Measurements from ENCODE around the gene MAN2B2.

The MAN2B2 gene

DNA sequence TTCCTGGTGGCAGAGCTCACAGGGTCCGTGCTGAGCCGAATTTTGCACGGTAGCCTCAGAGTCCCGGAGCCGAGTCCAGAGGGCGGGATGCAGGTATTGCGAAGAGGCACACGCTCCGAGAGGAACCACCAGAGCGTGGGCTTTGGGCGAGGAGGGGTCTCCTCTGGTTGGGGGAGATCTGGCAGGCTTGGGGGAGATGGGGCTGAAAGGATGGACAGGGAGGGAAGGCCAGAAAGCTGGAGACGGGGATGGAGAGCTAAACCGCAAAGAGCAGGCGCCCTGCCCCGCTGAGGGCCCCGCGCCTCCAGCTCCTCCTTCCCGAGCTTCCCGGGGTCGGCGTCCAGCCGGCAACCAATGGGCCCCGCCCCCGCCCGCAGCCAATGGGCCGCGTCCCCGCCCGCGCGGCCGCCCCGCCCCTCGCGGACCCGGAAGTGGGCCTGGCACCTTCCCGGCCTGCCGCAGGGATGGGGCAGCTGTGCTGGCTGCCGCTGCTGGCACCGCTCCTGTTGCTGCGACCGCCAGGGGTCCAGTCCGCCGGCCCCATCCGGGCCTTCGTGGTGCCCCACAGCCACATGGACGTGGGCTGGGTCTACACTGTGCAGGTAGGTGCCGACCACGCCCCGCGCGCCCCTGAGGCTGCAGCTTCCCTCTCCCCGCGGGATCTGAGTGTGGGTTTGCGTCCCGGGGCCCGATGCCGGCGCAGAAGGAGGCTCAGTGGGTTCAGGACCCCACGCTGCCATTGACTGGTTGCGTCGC, at the start of gene MAN2B2:
Gene MAN2B2 (plus strand): TSS at position 443 of the 756 bp plus-strand sequence. CDS start 22 bp downstream, at position 465.
- DNase-seq (ENCODE audit: low read depth), result peak; percentile 63

GRCh38 chr4:6525474-6525873, 49.5 kb upstream of the MAN2B2 start:
- no peak for DNase-seq (ENCODE audit: low read depth)

DNA sequence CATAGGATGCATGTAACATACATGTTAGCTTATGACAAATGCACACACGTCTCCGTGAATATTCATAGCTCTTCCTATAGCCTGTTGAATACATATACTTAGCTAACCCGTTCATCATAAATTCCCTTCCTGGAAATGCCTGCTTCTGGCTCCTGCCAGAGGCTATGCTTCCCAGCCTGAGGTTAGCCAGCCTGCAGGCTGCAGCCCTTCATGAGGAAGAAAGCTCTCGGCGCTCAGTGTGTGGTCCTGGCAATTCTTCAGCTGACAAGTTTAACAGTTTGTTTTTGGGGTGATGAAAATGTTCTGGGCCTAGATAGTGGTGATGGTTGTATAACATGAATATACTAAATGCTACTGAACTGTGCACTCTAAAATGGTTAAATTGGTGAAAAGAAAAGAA, 48.8 kb upstream of the MAN2B2 start:
- no peak for DNase-seq (ENCODE audit: low read depth)

GRCh38 chr4:6526671-6527091, 48.3 kb upstream of the MAN2B2 start:
- no peak for DNase-seq (ENCODE audit: low read depth)

DNA sequence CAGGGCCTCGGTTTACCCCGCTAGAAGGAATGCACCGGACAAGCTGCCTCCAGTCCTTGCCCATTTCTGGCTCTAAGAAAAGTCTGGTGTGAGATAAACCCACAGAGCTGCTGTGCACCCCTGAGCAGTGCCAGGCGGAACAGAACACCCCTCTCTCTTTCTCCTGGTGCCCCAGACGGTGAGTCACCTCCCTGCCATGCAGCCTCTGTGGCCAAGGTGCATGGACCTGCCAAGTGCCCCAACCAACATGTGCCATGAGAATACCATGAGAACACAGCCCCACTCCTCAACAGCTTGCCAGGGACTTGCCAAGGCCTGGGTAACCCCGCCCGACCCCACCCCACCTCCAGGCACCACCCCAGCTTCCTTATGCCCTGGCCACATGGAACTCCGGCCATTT, 47.7 kb upstream of the MAN2B2 start:
- DNase-seq (ENCODE audit: low read depth), result no peak

DNA sequence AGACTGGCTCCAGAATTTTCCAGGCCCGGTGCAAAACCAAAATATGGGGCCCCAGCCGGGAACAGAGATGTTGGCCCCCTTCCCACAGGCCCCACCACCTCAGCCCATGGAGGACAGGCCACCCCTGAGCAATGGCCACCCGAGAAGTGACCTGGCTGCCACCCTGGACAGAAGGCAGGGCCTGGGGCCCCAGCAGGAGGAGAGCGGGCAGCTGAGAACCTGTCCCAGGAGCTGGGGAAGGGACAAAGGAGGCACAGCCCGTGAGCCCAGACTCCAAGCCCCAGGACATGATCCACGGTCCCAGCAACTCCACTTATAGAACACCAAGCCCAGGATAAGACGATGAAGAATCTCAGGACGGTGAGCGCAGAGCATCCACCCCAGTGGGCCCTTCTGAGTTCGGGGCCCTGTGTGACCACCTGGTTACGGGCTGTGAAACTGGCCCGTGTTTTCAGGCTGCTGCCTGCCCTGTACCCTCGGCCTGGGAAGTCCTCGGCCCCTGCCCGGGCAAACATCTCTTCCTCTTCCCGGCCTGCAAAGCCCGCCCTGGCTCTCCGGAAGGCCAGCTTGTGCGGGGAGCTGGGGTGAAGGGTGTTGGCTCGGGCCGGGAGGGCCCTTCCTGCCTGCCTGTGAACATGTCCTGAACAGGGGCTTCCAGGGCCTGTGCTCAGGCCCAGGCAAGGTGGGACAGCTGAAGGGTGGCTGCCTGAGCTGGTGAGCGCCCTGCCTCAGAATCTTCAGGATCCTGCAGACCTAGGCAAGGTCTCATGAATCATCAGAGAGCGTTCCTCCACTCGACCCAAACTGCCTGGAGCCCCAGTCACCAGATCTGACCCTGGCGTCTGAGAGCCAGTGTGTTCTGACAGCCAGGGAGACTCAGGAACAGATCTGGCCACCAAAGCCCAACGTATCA, 47.0 kb upstream of the MAN2B2 start:
- DNase-seq (ENCODE audit: low read depth), result no peak

GRCh38 chr4:6529021-6529420, 46.0 kb upstream of the MAN2B2 start:
- no peak for DNase-seq (ENCODE audit: low read depth)

- DNase-seq (ENCODE audit: low read depth), result no peak
Observed at GRCh38 chr4:6530301-6530700, 44.7 kb upstream of the MAN2B2 start.

- no peak for DNase-seq (ENCODE audit: low read depth)
Observed at GRCh38 chr4:6530964-6531363, 44.0 kb upstream of the MAN2B2 start.

- no peak for DNase-seq (ENCODE audit: low read depth)
Observed at GRCh38 chr4:6532102-6532501, 42.9 kb upstream of the MAN2B2 start.

DNA sequence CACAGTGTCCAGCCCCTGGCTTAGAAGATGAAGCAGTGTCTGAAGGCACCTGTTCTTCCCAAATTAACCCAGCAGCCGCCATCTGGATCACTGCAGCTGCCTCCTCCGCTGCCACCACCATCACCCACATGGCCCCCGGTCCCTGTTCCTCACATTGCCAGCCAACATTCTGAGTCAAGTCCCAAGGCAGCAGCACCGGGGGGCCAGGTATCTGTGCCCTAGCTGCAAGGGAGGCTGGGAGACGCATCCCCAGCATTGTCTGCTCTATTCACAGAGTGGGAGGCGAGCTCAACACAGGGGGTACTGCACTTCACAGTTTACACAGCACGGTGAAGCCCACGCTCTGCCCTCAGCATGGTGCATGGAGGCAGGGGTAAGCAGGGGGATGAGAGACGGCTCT, 42.3 kb upstream of the MAN2B2 start:
- no peak for DNase-seq (ENCODE audit: low read depth)

- DNase-seq (ENCODE audit: low read depth), result no peak
Observed at GRCh38 chr4:6534050-6534449, 40.9 kb upstream of the MAN2B2 start.

GRCh38 chr4:6534618-6535328, 40.2 kb upstream of the MAN2B2 start:
- DNase-seq (ENCODE audit: low read depth), result no peak

DNA sequence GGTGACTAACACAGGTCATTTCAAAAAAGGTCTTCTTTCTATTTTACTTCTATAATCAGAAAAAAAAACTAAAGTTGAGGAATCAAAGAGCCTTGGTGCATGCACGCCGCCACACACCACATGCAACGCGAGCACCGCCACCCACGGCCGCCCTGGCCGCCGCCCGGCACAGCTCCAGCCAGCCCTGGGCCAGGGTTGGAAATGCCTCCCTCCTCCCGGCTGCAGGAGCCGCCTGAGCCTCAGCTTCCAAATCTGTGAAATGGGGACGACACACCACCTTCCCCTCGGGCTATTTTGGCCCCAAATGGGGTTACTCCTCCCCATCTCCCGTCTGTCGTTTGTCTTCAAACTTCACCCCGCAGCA, 39.7 kb upstream of the MAN2B2 start:
- no peak for DNase-seq (ENCODE audit: low read depth)

- no peak for DNase-seq (ENCODE audit: low read depth)
Observed at GRCh38 chr4:6535706-6536105, 39.3 kb upstream of the MAN2B2 start.

DNA sequence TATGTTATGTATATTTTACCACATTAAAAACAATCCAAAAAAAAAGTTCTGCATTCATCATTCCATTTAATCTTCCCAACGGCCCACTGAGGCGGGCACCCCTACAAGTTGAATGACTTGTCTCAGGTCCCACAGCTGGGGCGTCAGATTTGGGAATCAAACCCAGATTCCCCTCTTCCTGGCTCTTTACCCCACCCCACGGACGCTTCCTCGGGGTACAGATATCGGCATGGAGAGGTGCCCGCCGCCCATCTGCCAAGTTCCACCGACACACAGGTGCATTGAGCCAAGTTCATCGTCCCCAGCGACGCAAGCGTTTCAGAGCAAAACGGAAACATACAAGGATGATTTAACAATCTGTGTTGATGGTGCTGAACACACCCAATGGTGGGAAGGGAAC, 36.9 kb upstream of the MAN2B2 start:
- DNase-seq (ENCODE audit: low read depth), result no peak

GRCh38 chr4:6538575-6538974, 36.4 kb upstream of the MAN2B2 start:
- DNase-seq (ENCODE audit: low read depth), result no peak

DNA sequence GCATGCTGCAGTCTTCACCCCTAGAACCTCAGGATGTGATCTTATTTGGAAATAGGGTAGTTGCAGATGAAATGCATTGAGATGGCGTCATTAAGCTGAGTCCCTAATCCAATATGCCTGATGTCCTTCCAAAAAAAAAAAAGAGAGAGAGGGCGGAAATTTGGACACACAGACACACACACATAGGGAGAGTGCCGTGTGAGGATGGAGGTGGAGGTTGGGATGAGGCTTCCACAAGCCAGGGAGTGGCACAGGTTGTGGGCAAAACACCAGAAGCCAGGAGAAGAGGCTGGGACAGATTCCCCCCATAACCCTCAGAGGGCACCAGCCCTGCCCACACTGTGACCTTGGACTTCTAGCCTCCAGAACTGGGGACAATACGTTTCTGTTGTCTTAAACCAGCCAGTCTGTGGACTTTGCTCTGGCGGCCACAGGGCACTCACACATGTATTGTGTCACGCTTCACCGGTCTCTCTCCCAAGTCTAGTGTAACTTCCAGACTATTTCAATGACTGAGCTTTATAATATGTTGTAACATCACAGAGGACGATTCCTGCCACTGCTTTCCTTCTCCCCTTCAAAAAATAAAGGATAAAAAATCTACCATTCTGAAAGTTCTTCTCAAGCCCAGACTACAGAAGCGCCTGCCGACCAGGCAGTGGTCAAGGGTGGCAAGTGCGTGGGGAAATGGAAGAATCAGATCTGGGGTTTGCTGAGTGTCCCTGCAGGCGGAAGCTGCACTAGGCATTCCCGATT, 35.8 kb upstream of the MAN2B2 start:
- no peak for DNase-seq (ENCODE audit: low read depth)

GRCh38 chr4:6540879-6541278, 34.1 kb upstream of the MAN2B2 start:
- DNase-seq (ENCODE audit: low read depth), result no peak

DNA sequence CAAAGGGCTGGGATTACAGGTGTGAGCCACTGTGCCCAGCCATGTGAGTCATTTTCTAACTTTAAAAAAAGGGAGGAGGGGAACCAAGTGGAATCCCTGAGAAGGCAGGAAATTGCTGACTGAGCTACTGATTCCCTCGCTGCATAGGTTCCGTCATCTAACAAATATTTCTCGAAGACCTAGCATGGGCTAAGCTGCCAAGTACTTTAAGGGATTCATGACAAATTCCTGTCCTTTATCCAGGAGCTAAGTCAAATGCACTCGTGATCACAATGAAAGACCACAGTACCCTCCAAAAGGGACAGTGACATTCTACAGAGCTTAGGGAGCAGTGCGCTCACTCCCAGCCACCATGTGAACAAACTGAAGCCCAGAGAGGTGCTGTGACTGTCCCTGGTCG, 33.2 kb upstream of the MAN2B2 start:
- DNase-seq (ENCODE audit: low read depth), result no peak

- DNase-seq (ENCODE audit: low read depth), result no peak
Observed at GRCh38 chr4:6542951-6543350, 32.0 kb upstream of the MAN2B2 start.

DNA sequence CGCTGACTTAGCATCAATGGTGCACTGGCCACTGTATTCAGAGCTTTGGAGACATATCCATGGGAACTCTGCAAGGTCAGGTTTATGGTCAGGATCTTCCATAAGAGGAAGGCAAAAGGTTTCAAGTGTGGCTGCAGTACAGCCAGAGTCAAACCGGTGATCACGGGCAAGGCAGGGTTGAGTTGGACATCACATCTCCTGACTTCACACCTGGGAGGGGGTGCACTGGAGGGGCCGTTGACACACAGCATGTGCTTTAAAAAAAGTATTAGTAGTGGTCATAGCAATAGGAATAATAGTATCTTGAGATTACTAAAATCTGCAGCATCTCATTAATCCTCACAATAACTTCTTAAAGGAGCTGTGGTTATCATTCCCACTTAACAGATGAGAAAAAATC, 28.9 kb upstream of the MAN2B2 start:
- DNase-seq (ENCODE audit: low read depth), result no peak

All from CMK (cell line).